CD4-positive, alpha-beta T cell treated with Interleukin-17A for 1 hour (primary cell): ENCODE results near the gene PTH1R.

Source experiments
- DNase-seq: peaks from one replicate; pipeline ENCODE4 v3.0.0-alpha.2; 2020

The PTH1R gene

DNA sequence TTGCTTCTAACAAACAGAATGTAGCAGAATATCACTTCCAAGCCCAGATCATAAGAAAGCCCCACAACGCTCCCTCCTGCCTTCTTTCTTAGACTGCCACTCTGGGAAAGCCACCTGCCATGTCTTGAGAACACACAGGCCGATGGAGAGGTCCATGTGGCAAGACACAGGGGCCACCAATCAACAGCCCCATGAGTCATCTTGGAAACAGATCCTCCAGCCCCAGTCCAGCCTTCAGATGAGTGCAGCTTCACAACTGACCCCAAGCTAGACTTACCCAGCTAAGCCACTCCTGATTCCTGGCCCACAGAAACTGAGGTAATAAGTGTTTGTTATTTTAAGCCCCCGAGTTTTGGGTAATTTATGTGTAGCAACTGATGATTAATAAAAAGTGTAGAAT is 39.7 kb downstream of the PTH1R start:
- DNase-seq = no peak

DNA sequence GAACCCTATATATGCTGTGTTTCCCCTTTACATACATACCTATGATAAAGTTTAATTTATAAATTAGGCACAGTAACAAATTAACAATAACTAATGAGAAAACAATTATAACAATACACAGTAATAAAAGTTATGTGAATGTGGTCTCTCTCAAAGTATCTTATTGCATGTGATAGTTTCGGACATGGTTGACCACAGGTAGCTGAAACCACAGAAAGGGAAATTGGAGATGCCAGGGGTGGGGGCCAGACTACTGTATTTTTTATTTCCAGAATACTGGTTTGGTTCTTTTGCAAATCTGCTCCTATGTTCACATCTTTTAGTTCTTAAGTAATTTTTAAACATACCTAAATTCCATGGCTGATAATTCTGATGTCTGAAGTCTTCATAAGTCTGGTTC is 40.7 kb downstream of the PTH1R start:
- DNase-seq = no peak

DNA sequence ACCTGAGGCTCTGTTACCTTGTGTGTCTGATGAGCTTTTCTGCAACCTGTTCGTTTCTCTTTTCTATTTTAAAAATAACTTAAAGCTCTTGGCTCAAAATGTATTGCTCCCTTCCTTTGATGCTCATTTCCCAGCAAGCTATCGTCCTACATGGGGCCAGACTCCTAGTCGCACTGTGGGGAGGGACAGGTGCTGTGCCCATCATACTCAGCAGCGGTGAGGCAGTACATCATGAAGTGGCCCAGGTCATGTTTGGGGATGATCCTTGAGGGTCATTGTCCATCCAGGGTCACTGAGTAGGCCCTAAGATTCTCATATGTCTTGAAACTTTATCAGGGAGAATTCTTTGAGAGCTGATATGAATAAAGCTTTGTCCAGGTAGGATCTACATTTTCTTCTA is 41.1 kb downstream of the PTH1R start:
- DNase-seq = no peak

DNA sequence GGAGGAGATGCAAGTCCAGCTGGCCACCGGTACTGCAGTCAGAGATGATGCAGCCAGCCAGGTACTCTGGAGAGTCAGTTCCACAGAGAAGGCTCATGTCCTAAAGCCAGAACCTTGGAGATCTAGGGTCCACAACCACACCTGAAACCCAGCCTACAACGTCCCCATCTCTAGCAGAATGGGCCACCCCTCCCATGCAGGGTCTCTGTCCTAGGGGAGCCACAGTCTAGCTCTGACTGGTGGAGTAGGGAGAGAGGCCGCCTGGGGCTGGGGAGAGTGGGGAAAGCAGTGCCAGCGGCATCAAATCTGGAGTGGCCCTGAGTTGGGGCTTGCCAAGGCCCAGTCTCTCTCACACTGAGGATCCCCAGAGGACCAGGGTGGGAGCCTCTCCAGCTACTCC is 43.5 kb downstream of the PTH1R start:
- DNase-seq = no peak

DNA sequence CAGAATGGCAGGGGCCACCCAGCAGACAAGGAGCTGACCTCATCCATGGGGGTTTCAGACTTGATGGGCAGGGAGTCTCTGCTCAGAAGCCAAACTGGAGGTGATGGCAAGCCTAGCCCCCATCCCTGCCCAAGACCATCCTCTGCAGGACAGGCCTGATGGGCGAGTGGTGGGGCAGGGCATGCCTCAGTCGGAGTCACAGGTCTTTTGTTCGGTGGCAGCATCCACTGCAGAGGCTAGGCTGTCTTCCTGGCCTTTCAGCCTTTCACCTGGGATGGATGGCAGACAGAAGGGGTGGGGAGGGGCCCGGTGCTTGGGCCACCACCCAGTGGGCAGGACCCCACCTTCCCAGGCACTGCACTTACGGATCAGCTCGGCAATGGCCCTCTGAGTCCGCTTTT is 44.4 kb downstream of the PTH1R start:
- DNase-seq = no peak

DNA sequence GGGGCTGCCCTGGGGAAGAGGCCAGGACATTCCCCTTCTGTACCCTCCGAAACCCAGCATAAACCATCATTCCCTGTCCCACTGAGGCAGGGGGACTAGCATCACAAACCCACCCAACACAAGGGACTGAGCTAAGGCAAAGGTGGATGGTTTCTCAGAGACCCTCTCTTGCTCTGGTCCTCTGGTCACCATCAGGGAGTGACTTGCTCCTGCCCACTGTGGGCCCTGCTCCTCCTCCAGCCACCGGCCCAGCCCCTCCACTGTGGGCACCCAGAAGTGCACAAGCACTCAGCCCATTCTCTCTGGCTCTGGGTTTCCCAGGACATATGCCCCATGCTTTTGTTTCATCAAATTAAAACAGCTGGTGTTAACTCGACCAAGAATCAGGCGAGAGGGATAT is 44.9 kb downstream of the PTH1R start:
- no peak for DNase-seq

DNA sequence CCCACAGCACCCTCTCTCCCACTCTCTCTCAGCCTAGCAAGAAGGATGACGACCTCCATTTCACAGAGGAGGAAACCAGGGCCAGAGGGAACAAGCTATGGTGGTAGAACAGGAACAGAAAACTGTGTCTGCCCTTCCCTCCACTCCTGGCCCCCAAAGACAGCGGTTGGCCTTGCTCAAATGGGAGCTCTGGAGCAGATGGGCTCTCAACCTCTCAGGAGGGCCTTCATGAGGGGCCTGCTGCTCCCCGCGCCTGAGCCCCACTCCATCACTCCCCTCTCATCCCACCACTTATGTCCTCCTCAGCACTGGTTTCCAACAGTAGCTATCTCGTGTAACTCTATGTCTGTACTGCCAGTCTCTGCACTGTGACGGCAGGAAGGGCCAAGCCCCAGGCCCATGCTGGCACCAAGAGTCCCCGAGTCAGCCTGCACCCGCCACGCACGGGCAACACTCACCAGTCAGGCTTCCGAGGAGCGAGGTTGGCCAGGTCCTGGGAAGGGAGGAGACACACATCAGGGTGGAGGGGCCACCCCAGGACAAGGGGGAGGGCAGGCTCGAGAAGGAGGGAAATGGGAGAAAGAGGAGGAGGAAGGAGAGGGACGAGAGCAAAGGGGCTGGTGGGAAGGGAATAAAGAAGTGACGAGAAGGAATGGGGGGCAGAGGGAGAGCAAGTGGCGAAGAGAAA is 45.5 kb downstream of the PTH1R start:
- DNase-seq = no peak

DNA sequence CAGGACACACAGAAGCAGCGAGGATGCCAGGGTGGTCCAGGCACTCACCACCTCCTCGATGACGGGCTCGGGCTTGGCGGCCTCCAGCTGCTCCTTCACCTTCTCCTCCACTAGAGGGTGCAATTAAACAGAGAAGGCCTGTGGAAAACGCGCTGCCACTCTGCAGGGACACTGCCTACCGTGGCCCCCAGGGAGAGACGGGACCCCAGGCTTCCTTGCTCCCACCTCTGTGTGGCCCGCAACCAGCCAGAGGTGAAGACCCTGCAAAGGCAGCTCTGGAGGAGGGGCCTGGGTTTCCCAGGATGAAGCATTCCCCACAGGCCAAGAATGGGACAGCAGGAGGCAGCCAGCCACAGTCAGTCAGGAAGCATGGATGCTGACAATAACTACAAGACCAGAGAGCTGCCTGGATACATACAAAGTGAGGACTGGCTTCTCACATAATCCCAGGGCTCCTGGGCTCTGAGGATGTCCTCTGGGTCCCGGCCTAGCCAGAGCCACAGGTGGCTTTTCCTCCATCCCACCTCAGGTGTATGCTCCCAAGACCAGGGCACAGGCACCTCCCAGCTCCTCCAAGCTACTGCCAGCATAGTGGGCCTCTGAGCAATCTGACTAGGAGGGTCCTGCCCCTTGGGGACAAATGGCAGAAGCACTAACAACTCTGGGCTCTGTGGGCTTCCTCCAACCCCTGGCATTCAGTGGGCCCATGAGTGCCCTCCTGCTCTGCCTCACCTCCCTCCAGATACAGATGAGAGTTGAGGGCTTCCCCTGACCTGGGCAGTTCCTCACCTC is 46.2 kb downstream of the PTH1R start:
- peak; percentile 53 for DNase-seq

DNA sequence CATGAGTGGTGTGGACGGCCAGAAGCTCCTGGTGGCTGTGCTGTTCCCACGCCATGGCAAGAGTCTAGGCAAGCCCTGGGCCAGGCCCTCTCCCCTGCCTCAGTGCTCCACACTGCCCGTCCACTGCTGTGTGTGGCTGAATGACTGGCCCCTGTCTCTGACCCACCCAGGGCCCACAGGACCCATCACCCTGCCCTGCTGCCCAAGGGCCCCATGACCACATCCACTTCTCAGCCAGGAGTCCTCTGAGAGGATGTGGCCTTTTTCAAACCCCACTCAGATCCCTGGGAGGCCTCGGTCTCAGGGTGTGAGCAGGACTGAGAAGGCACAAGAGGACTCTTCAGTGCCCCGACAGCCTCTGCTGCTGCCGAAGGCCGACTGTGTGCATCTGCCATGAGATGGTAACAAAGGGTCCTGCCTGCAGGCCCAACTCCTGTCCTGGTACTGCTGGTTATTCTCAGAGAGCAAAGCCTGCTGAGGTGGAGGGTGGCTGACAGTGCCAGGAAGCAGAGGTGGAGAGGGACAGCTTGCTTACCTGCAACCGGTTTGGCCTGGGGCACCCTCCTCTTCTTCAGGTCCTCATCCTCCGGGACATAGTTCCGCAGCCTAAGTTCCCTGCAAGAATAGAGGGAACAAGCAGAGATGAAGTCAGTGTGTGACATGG is 47.5 kb downstream of the PTH1R start:
- no peak for DNase-seq

DNA sequence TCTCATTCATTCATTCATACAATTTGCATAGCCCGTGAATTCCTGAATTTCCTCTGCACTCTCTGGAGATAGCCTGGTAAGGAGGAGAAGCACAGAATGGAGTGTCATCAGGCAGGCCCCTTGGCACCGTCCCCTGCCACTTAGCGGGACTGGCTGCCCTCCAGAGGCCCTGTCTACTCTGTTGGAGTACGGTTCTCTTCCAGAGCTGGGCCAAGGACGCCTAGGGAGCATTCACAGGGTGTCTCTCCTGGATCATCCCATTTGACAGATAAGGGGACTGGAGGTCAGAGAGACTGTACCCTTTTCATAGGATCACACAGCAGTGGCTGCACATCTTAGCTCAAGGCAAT is 48.0 kb downstream of the PTH1R start:
- no peak for DNase-seq

DNA sequence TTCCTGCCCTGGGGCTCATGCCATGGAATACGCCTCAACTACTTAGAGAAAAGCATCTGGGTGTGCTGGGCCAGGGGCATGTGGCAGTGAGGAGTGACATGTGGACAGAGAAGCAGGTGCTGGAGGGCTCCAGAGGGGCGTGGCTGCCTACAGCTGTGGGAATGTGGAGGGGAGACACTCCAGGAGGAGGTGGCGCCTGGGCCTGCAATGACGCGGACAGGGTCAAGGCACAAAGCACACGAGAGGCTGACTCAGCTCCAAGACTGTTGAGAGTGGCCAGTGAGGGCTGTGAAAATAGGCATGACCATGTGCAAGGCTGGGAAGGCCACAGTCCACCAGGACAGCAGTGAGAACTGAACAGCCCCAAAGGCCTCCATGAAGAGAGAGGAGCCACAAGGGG is 48.5 kb downstream of the PTH1R start:
- DNase-seq = no peak

DNA sequence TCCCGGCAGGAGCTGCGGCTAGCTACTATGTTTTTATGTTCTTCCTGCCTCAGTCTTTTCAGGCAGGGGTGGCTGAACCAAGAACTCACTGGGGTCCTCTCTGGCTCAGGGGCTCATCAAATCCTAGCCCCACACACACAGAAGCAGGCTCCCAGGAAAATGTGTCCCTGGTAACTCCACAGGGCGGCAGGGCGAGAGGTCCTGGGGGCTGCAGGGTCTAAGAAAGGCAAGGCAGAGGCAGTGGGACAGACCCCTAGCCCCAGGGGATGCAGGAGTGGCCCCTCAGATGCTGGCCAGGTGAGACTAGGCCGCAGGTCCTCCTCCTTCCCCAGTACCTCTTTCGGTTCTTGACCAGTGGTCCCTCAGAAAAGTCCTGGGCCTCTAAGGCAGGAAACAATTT is 48.9 kb downstream of the PTH1R start:
- DNase-seq = no peak

DNA sequence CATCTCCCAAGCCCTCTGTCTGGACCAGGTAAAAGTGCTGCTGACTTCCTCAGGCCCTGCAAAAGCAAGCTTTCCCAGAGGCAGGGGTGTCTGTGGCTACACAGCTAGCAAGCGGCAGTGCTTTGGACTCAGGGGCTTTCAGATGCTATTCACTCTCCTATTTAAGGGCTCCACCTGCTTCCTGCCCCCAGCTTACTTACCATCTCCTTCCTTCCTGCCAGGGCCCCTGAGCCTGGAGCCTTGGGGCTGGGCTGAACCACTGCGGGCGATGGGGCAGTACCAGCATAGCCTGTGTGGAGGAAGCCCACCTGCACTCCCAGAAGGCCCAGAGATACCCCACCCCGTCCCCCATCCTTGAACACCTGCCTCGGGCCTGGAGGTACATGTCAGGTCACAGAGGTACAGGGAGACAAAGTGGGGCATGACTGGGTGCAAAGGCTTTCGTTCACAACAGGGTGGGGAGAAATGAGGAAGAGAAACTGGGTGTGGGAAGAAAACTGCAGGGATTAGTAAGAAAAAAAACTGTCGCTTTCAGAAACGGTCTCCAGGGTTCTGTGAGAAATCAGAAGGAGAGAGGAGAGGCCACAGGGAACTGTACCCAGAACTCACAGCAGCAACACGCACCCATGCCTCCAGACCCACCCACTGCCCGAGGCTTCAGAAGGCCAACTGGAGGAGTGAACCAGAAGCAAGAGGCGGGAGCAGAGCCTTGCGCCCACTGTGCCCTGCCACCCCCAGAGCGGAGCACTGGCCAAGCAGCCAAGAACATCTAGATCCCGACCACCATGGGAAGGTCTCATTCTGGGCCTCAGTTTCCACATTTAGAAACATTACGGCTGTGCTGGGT is 49.6 kb downstream of the PTH1R start:
- DNase-seq = peak; percentile 26

DNA sequence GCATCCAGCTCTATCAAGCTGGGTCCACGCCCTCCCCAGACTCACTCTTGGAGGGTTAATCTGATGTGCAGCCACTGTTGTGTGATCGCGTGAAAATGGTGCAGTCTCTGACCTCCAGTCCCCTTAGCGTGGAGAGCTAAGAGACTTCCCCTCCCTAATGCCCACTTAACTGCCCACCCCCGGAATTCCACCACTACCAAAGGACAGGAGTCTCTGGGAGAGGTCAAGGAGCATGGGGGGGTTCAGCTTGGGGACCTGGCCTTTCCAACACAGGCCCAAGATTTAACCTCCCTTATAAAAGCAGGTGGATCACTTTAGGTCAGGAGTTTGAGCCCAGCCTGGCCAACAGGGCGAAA is 50.2 kb downstream of the PTH1R start:
- DNase-seq = no peak

DNA sequence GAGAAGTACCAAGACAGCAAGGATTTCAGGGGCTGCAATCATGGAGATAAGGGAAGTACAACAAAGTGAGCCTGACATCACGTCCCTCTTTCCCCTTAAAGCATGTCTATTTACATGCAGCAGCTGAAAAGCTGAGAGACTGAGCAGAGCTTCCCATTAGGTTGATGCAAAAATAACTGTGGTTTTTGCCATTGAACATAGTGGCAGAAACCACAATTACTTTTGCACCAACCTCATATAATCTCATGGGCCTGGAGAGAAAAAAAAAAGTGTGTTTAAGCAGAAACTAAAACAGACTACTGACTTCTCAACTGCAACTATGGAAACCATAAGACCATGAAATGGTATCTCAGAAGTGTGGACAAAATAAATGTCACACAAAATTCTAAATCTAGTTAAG is 50.8 kb downstream of the PTH1R start:
- peak; percentile 47 for DNase-seq

DNA sequence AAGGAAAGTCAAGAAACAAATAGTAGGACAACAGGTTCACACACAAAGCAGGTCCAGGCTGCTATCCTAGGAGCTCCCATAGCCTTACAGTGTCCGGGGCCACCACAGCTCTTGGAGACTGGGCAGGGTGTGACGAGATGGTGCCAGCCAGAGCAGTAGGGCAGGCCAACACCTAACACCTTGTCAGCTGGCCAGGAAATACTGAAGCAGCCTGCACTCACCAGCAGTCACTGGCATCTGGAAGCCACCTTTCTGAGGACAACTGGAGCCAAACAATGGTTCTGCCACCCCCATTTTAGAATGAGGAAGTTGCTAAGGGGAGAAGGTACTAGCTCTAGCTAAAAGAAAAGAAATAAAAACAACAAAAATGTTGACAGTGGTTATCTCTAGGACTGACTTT is 51.8 kb downstream of the PTH1R start:
- no peak for DNase-seq

DNA sequence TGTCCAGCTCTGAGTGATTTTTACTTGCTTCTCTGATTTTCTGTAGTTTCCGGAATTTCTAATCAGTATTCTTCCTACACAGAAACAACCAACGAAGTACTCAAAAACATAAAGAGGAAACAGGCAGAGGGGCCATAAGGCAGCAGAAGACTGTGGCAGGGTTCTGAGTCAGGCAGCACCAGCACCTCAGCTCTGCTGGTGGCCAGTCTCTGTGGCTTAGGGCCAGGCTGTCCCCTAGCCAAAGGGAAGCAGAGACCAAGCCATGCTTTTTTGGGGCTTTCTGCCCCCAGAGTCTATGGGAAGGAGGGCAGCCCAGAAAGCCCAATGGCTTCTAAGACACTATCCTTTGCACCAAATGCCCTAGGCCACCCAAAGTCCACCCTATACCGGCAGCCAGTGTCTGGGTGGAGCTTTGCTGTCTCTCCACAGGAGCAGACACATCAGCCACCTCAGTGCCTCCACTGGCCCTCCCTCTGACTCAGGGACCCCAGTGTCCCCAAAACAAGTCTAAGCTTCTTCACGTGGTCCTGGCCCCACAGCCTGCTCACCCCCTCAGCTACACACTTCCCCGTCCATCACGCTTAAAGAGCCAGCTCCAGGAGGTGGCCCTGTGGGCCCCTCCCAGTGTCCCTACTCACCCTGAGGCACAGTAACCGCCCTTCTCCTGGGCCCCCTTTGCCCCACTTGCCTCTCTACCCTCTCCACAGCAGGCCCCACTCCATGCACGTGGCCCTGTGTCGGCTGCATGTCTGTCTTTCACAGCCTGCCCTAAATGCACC is 52.8 kb downstream of the PTH1R start:
- no peak for DNase-seq

DNA sequence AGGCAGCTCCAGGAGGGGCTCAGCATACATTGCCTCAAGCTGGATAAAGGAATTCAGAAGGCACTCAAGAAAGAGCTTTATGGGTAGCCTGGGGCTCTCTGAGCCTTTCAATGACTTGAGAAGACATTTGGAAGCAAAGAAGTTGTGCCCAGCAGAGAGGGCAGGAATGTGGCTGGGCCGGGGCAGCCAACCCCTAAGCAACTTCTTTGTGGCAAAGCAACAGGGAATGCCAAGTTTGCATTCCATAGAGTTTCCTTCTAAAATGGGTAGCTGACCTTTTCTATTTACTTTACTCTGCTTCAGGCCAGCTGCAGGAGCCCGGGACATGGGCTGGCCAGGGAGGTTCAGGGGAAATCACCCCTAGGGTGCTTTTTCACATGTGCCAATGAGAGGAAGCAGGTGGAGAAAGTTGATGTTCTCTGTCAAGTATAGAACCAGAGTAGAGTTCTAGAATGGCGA is 53.5 kb downstream of the PTH1R start:
- no peak for DNase-seq

DNA sequence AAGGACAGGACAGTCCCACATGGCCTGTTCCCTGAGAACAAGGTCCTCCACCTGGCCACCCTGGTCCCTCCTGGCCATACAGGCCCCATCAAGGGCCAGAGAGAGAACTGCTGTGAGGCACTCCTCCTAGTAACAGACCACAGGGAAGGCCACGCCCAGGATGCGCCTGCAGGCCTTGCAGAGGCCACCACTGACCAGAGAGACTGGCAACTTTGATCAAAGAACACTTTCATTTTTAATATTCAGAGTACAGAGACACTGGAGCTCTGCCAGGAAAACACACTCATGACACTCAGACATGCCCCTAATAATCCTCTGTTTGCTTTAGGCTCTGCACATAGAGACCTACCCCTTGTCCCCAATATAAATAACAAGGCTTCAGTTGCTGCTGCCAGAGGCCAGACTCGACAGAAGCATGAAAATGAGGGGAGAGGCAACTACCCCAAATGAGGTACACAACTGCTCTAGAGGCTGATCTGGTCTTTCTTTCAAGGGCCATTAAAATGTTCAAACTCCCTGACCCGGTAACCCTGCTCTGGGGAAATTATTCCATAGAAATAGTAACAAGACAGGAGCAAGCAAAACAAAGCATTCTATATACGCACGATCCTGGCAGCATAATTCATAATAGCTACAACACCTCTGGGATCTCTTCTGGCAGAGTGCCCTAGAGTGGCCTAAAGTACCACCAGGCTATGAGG is 54.3 kb downstream of the PTH1R start:
- DNase-seq = peak; percentile 25

DNA sequence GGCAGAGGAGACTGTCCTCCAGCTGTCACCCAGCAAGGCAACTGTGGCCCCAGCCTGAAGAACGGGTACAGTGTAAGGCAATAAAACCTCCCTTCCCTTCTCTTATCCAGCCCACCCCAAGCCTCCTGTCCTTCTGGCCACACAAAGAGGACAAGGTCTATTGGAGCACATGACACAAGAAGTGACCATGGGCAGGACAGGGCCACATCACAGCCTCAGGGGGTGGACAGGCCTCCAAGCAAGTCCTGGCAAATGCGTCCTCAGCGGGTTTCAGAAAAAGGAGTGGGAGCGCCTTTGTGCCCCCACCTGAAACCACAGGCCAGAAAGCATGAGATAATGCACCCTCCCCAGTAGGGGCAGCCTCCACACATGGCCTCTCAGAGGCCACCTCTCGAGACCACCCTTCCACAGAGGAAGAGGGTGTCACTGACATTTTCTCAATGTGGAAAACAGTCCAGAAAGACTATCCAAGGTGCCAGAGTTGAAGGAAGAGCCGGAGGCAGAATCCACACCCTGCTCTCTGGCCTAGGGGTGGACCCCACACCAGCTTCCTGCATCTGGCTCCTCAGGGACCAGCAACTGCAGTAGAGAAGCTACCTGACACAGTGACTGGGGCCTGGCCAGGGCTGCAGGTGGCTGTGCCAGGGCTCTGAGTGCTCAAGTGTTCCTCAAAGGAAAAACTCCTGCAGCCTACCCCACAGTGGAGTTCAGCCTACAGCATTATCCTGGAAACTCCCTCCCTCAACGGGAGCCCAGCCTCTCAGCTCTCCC is 55.1 kb downstream of the PTH1R start:
- DNase-seq = no peak

DNA sequence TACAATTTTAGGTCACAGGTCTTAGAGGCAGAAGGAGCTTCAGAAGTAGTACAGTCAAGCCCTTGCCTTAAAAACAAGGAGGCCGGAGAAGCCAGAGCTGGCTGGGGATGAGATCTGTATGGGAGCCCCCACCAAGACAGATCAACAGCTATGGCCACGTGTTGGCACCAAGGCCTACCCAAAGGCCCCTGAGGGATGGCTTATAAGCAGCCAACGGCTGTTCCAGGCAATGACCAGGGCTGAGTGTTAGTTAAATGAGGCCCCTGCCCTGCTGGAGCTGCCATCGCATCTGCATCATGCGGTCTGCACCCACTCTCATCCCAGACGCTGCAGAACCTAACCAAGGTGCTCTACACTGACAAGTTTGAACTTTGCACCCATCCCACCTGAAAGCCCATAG is 55.7 kb downstream of the PTH1R start:
- no peak for DNase-seq
